ENCODE results near the gene TESK1.

Gene TESK1

DNA sequence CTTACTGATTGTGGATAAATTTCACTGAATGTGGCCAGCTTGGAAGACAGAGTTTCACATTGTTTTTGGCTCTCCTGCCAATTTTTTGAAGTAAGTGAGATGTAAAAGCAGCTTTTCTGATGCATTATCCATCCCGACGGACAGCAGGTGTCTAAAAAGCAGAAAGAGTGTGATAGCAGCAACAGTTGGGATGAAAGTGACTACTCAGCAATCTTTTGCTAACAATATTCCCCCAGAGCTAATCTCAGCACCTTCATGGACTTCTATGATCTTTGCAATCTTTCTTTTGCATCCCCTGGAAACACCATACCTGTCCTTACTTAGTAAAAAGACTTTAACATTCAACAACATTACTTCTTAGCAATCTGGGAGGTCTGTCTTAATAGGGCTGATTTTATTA, 7.8 kb downstream of the TESK1 start:
- TF ChIP-seq GABPA (IDR thresholded peaks at IDR 0.05; ENCODE audit: low read depth) = no peak
- TF ChIP-seq, protein P1, sequence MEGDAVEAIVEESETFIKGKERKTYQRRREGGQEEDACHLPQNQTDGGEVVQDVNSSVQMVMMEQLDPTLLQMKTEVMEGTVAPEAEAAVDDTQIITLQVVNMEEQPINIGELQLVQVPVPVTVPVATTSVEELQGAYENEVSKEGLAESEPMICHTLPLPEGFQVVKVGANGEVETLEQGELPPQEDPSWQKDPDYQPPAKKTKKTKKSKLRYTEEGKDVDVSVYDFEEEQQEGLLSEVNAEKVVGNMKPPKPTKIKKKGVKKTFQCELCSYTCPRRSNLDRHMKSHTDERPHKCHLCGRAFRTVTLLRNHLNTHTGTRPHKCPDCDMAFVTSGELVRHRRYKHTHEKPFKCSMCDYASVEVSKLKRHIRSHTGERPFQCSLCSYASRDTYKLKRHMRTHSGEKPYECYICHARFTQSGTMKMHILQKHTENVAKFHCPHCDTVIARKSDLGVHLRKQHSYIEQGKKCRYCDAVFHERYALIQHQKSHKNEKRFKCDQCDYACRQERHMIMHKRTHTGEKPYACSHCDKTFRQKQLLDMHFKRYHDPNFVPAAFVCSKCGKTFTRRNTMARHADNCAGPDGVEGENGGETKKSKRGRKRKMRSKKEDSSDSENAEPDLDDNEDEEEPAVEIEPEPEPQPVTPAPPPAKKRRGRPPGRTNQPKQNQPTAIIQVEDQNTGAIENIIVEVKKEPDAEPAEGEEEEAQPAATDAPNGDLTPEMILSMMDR (IDR thresholded peaks at IDR 0.05; ENCODE audit: insufficient read depth, low read length) = no peak
- TF ChIP-seq, protein P2, sequence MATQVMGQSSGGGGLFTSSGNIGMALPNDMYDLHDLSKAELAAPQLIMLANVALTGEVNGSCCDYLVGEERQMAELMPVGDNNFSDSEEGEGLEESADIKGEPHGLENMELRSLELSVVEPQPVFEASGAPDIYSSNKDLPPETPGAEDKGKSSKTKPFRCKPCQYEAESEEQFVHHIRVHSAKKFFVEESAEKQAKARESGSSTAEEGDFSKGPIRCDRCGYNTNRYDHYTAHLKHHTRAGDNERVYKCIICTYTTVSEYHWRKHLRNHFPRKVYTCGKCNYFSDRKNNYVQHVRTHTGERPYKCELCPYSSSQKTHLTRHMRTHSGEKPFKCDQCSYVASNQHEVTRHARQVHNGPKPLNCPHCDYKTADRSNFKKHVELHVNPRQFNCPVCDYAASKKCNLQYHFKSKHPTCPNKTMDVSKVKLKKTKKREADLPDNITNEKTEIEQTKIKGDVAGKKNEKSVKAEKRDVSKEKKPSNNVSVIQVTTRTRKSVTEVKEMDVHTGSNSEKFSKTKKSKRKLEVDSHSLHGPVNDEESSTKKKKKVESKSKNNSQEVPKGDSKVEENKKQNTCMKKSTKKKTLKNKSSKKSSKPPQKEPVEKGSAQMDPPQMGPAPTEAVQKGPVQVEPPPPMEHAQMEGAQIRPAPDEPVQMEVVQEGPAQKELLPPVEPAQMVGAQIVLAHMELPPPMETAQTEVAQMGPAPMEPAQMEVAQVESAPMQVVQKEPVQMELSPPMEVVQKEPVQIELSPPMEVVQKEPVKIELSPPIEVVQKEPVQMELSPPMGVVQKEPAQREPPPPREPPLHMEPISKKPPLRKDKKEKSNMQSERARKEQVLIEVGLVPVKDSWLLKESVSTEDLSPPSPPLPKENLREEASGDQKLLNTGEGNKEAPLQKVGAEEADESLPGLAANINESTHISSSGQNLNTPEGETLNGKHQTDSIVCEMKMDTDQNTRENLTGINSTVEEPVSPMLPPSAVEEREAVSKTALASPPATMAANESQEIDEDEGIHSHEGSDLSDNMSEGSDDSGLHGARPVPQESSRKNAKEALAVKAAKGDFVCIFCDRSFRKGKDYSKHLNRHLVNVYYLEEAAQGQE (IDR thresholded peaks at IDR 0.05; ENCODE audit: insufficient replicate concordance, low read depth) = no peak
- no peak for TF ChIP-seq POLR2AphosphoS5 (IDR thresholded peaks at IDR 0.05; ENCODE audit: low read depth)
- no peak for TF ChIP-seq SPI1 (IDR thresholded peaks at IDR 0.05; ENCODE audit: borderline replicate concordance, low read depth)
- Histone ChIP-seq H3K4me3 (replicated peaks; ENCODE audit: insufficient read depth, low read length) (no peak overlapping the region), H3K27ac (replicated peaks) (no peak overlapping the region), H3K27me3 (ENCODE audit: insufficient read depth, poor library complexity, severe bottlenecking) (no peaks in the 10 kb centered on the region)
- DNase-seq (ENCODE audit: low read depth in 1 of 2, low spot score in 1 of 2) = no peak

DNA sequence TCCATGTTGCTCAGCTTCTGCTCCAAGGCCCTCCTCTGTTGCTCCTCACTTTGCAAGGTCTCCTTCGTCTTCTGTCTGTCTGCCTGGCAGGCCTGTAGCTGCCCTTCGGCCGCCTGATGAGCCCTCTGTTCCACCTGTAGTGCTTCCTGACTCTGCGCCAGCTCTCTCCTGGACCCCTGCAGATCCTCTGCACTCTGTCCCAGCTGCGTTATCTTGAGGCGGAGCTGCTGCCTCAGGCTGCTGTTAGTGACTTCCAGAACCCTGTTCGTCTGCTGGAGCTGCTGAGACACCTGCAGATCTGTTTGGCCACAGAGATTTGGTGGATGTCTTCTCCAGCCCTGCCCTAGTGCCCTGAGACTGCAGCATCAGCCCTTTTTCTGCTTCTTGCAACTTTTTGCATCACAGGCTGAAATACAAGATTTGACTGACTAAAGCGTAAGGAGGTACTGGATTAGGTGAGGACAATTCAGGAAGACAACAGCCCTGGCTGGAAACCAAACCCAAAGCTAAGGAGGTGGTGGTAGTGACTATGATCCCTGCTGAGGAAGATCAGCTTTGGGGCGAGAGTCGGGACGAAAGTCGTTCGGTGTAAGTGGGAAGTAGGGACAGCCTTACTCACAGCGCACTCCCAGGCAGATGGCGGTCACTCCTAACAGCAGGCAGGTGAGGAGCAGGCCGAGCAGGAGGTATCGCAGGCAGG, 11.1 kb downstream of the TESK1 start:
- Histone ChIP-seq H3K27ac (replicated peaks) (no peak overlapping the region), H3K4me3 (replicated peaks; ENCODE audit: insufficient read depth, low read length) (no peak overlapping the region), H3K27me3 (ENCODE audit: insufficient read depth, poor library complexity, severe bottlenecking) (no peaks in the 10 kb centered on the region)
- TF ChIP-seq, protein P2 (IDR thresholded peaks at IDR 0.05; ENCODE audit: insufficient replicate concordance, low read depth) = no peak
- TF ChIP-seq GABPA (IDR thresholded peaks at IDR 0.05; ENCODE audit: low read depth) (no peak), POLR2AphosphoS5 (IDR thresholded peaks at IDR 0.05; ENCODE audit: low read depth) (no peak), SPI1 (IDR thresholded peaks at IDR 0.05; ENCODE audit: borderline replicate concordance, low read depth) (no peak)
- TF ChIP-seq, protein P1 (IDR thresholded peaks at IDR 0.05; ENCODE audit: insufficient read depth, low read length) = no peak
- DNase-seq (ENCODE audit: low read depth in 1 of 2, low spot score in 1 of 2) = no peak

DNA sequence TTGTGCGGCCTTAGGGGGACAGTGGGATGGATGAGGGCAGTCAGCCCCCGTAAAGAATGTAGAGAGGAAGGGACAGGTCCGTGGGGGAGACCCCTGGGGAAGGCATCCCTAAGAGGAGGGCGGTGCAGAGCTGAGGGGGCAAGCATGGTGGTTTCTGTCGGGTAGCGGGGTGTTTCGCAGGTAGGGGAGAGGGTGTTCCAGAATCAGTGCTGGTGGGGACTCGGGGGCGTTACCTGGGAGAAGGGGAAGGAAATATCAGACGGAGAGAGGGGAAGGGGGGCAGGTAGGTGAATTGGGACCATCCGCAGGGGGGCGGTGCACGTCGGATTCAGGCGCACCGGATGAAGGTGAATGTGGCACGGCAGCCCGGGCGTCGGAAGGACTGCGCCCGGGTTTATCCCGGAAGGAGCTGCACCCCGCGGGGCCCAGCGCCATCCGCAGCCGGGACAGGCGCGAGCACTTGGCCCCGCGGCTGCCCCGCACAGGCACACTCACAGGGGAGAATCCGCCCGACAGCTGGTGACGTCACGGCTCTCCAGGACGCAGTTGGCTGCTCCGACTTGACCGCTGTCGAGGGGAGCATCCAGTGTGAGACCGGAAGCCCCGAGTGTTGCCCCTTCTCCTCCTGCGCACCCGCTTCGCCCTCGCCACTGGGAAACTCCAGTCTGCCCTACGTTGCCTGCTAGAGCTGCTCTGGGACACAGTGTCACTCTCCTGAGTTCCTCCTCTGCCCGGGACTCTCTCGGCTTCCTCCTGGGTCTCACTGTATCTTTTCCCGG, 11.8 kb downstream of the TESK1 start:
- H3K4me3 ChIP-seq (replicated peaks; ENCODE audit: insufficient read depth, low read length) = peak overlapping the region; percentile 38
- TF ChIP-seq, protein P2 (IDR thresholded peaks at IDR 0.05; ENCODE audit: insufficient replicate concordance, low read depth) = no peak
- TF ChIP-seq, protein P1 (IDR thresholded peaks at IDR 0.05; ENCODE audit: insufficient read depth, low read length) = no peak
- no peak for TF ChIP-seq SPI1 (IDR thresholded peaks at IDR 0.05; ENCODE audit: borderline replicate concordance, low read depth)
- TF ChIP-seq GABPA (IDR thresholded peaks at IDR 0.05; ENCODE audit: low read depth) = no peak
- no peak for TF ChIP-seq POLR2AphosphoS5 (IDR thresholded peaks at IDR 0.05; ENCODE audit: low read depth)
- H3K27me3 ChIP-seq (ENCODE audit: insufficient read depth, poor library complexity, severe bottlenecking) = no peaks in the 10 kb centered on the region

More for the DNA sequence above, 11.8 kb downstream of the TESK1 start:
- no peak overlapping the region for H3K27ac ChIP-seq (replicated peaks)
- peak; percentile 41 to 73 for DNase-seq (ENCODE audit: low read depth in 1 of 2, low spot score in 1 of 2)
